Left ventricle myocardium inferior (tissue), 1 donor: ENCODE measurements around the gene JARID2. TPM values are rescaled to one million over a fixed set of nuclear protein-coding genes. Genes with fewer than 3 reads are reported as not detected.

Source experiments
- DNase-seq: peaks from one replicate; pipeline ENCODE4 v3.0.0-alpha.2; 2020
- H3K27ac ChIP-seq: fragments of 200-600 bp; replicated peaks from 2 replicates; pipeline ENCODE4 v1.8.0; 2021
- H3K27me3 ChIP-seq: fragments of 200-600 bp; 2 replicates; pipeline ENCODE4 v1.8.0; 2021; ENCODE audit warnings: low read depth
- H3K36me3 ChIP-seq: fragments of 200-600 bp; 2 replicates; pipeline ENCODE4 v1.8.0; 2021
- H3K4me1 ChIP-seq: fragments of 200-600 bp; 2 replicates; pipeline ENCODE4 v1.8.0; 2021
- H3K4me3 ChIP-seq: fragments of 200-600 bp; 2 replicates; pipeline ENCODE4 v1.8.0; 2021; ENCODE audit warnings: mild to moderate bottlenecking, moderate library complexity
- H3K9me3 ChIP-seq: fragments of 200-600 bp; replicated peaks from 2 replicates; pipeline ENCODE4 v1.8.0; 2021
- intact Hi-C: fragments of 100-400 bp; cut with micrococcal nuclease; formaldehyde crosslinking; loops from one replicate; pipeline ENCODE4 v1.11.0; 2022
- total RNA-seq: library from RNA; stranded (reverse); fragmentation: NEBNext Ultra II Directional; extraction: Animal tissue kit (Norgen Biotek cat#: 25700); gene quantifications from one replicate; pipeline ENCODE4 v1.2.1, GENCODE V29; 2021
- TF ChIP-seq, protein P1 (sequence below): fragments of 200-600 bp; IDR thresholded peaks from 2 replicates; pipeline ENCODE4 v1.8.0; 2021; ENCODE audit warnings: antibody characterized with exemption, mild to moderate bottlenecking, borderline replicate concordance
- donor health status: DM: no; HTN: yes; CAD: no; lungs with severe emphysema.

JARID2 gene
- total RNA-seq, 1 donor from 2014 or later = 6.5 TPM

DNA sequence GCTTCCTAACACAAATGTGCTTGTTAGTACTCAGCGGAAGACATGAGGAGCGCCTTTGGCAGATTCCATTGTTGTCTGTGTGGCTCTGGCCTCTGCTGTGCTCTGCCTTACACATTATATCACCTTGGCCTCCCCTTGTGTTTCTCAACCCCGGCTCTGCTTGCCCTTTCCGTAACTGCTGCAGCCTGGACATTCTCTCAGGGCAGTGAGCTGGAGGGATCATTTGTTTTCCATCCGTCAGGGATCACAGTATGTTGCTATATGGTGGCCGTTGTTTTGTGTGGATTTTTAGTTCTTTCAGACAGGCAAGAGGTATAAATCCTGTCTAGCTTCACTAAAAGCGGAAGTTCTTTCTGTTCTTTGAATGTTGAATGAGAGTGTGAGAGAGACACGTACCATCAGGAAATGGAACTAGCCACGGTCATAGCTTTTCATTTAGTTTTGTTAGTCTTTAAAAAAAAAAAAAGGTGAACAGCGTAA lies 175.1 kb downstream of the JARID2 start:
- H3K9me3 ChIP-seq = peaks cover 26% of the 10 kb centered on the region
- H3K27ac ChIP-seq = peak overlapping the region; percentile 71
- peaks cover 18% of the 10 kb centered on the region for H3K36me3 ChIP-seq
- no peak overlapping the region for H3K4me3 ChIP-seq
- intact Hi-C loops = no loop called here
- TF ChIP-seq, protein P1, sequence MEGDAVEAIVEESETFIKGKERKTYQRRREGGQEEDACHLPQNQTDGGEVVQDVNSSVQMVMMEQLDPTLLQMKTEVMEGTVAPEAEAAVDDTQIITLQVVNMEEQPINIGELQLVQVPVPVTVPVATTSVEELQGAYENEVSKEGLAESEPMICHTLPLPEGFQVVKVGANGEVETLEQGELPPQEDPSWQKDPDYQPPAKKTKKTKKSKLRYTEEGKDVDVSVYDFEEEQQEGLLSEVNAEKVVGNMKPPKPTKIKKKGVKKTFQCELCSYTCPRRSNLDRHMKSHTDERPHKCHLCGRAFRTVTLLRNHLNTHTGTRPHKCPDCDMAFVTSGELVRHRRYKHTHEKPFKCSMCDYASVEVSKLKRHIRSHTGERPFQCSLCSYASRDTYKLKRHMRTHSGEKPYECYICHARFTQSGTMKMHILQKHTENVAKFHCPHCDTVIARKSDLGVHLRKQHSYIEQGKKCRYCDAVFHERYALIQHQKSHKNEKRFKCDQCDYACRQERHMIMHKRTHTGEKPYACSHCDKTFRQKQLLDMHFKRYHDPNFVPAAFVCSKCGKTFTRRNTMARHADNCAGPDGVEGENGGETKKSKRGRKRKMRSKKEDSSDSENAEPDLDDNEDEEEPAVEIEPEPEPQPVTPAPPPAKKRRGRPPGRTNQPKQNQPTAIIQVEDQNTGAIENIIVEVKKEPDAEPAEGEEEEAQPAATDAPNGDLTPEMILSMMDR = no peak
- no peaks in the 10 kb centered on the region for H3K27me3 ChIP-seq
- DNase-seq = no peak
- peaks cover 47% of the 10 kb centered on the region for H3K4me1 ChIP-seq

DNA sequence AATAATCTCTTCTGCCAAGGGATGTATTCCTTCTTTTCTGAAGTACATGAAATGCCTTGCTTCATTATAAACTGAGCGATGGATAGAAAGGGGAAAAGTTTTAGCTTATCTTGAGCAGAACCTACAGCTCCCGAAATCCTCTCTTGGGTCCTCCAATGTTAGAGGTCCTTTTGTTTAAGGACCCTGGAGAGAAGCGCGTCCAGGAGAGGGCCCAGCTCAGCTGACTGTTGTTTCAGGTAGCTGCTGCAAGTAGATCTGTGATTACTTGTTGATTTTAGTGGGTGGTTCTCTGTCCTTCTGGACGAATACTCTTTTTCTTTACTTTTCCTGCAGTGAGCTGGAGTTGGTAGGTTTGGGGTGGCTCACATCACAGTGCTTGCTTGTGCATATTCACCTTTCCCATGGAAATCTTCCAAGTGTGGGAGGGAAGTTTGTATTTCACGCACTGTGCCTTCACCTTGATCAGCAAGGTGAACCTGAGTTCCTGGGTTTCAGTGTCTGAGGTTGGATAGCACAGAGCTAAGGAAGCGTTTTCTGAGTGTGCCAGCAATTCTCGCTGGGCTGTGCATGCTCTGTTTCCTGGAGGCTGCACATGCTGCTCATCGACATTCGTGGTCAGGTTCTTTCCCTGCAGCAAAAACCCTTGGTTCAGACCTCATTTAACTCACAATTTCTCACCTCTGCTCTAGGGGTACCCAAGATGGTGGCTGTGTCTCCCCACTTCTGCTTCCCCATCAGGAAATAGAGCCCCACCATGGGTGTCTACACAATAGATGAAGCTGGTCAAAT lies 176.3 kb downstream of the JARID2 start:
- TF ChIP-seq, protein P1 = no peak
- no peak for DNase-seq
- no peaks in the 10 kb centered on the region for H3K27me3 ChIP-seq
- intact Hi-C loops = no loop called here
- H3K4me1 ChIP-seq = peaks cover 57% of the 10 kb centered on the region
- no peak overlapping the region for H3K4me3 ChIP-seq
- peak overlapping the region; percentile 71 for H3K27ac ChIP-seq
- H3K36me3 ChIP-seq = peaks cover 18% of the 10 kb centered on the region
- H3K9me3 ChIP-seq = peaks cover 26% of the 10 kb centered on the region

DNA sequence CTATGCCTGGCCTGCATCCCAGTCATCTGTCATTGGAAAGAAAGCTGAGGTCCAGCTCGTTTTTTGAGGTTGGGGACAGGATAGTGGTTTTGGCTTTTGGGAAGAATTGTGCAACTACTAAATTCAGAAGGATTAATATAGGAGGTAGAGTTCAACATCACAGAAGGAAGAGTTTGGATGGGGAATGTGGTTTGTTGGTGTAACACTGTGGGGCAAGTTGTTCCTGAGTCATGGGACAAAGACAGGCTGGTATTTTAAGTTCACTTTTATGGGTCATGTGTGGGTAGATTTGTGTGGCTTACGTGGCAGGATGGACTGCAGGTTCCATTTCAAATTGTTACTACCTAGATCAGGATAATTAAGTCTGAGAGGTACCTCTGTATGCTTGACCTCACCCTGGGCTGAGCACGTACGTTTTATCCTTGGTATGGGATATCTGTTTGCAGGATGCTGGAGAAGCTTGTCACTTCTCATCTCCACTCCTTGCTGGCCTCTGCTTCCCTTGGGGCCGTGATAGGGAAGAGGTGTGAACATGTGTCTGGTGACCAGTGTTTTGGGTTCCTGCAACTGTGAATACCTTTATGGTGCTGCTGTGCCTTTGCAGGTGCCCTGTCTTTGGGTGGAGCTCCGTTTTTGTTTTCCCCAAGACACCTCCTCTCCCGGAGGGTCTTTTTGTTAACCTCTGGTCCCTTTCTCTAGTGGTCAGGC lies 177.6 kb downstream of the JARID2 start:
- TF ChIP-seq, protein P1 = no peak
- Histone ChIP-seq H3K9me3 (peaks cover 18% of the 10 kb centered on the region), H3K36me3 (peaks cover 10% of the 10 kb centered on the region), H3K27ac (no peak overlapping the region), H3K4me3 (no peak overlapping the region), H3K4me1 (peaks cover 62% of the 10 kb centered on the region), H3K27me3 (no peaks in the 10 kb centered on the region)
- DNase-seq = no peak
- intact Hi-C loops = no loop called here

DNA sequence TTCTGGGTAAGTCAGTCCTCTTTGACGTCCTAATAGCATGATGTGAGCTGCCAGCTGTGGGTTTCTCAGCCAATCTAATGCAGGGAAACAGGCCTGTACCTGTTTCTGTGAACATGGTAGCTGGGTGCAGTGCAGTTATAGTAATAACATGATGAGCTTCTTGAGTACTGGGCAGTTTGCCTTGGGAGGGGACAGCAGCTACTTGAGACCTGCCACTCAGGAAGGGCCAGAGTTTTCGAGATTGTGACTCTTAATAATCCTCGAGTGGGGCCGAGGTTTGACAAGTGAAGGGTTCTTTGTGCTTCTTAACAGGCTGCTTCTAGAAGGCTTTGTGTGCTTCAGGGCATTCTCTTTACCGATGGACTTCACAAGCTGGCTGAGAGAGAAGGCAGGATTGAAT lies 180.1 kb downstream of the JARID2 start:
- H3K27ac ChIP-seq = no peak overlapping the region

DNA sequence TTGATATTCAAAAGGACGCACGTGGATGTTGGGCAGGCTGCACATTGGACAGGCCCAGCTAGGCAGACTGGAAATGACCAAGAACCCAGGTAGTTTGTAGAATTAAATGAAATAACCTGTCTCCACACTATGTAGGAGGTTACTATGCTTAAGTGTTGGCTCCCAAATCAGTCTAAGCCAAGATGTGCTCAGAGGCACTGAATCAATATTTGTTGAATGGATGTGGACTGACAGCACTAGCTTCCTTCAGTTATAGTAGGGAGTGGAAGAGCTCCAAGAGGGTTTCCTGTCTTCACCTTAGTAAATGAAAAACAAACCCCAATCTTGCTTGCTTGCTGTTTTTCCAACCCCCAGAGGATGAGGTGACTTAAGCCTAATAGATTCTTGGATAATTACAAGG lies 180.5 kb downstream of the JARID2 start:
- TF ChIP-seq, protein P1 = no peak
- Histone ChIP-seq H3K4me3 (no peak overlapping the region), H3K27me3 (no peaks in the 10 kb centered on the region), H3K9me3 (no peaks in the 10 kb centered on the region), H3K36me3 (no peaks in the 10 kb centered on the region), H3K4me1 (peaks cover 77% of the 10 kb centered on the region), H3K27ac (peak overlapping the region; percentile 9)
- DNase-seq = no peak
- intact Hi-C loops = no loop called here

More for the DNA sequence above, 180.1 kb downstream of the JARID2 start:
- Histone ChIP-seq H3K36me3 (no peaks in the 10 kb centered on the region), H3K9me3 (no peaks in the 10 kb centered on the region), H3K4me1 (peaks cover 77% of the 10 kb centered on the region), H3K27me3 (no peaks in the 10 kb centered on the region), H3K4me3 (no peak overlapping the region)
- intact Hi-C loops = no loop called here
- TF ChIP-seq, protein P1 = no peak
- DNase-seq = no peak
